ENCODE results near the gene CPE. TPM values are rescaled to one million over a fixed set of nuclear protein-coding genes. Genes with fewer than 3 reads are reported as not detected.

Gene CPE
- total RNA-seq, 2 experiments from 2014 or later = not detected

GRCh38 chr4:165382640-165383039 lies 3.8 kb downstream of the CPE start:
- DNase-seq = no peak
- no peaks in the 10 kb centered on the region for H3K9me3 Mint-ChIP-seq
- no peaks in the 10 kb centered on the region for H3K36me3 Mint-ChIP-seq
- peaks cover 53% of the 10 kb centered on the region for H3K27me3 Mint-ChIP-seq
- H3K4me3 Mint-ChIP-seq = no peak overlapping the region
- H3K4me1 Mint-ChIP-seq = peaks cover 3% of the 10 kb centered on the region
- H3K27ac Mint-ChIP-seq = no peak overlapping the region

- no peak for DNase-seq
These were observed 4.8 kb downstream of the CPE start for GRCh38 chr4:165383591-165384073.

GRCh38 chr4:165384186-165384585 lies 5.4 kb downstream of the CPE start:
- Mint-ChIP-seq H3K27me3 (peaks cover 44% of the 10 kb centered on the region), H3K4me1 (no peaks in the 10 kb centered on the region), H3K4me3 (no peak overlapping the region), H3K27ac (no peak overlapping the region), H3K9me3 (no peaks in the 10 kb centered on the region), H3K36me3 (no peaks in the 10 kb centered on the region)
- DNase-seq = no peak

More at GRCh38 chr4:165383591-165384073, 4.8 kb downstream of the CPE start:
- Mint-ChIP-seq H3K27me3 (peaks cover 48% of the 10 kb centered on the region), H3K36me3 (no peaks in the 10 kb centered on the region), H3K4me1 (no peaks in the 10 kb centered on the region), H3K4me3 (no peak overlapping the region), H3K9me3 (no peaks in the 10 kb centered on the region), H3K27ac (no peak overlapping the region)

GRCh38 chr4:165384598-165384997 lies 5.8 kb downstream of the CPE start:
- peaks cover 41% of the 10 kb centered on the region for H3K27me3 Mint-ChIP-seq
- no peaks in the 10 kb centered on the region for H3K9me3 Mint-ChIP-seq
- H3K27ac Mint-ChIP-seq = no peak overlapping the region
- no peaks in the 10 kb centered on the region for H3K4me1 Mint-ChIP-seq
- H3K4me3 Mint-ChIP-seq = no peak overlapping the region
- no peak for DNase-seq
- H3K36me3 Mint-ChIP-seq = no peaks in the 10 kb centered on the region

- Mint-ChIP-seq H3K4me3 (no peak overlapping the region), H3K27me3 (peaks cover 41% of the 10 kb centered on the region), H3K36me3 (no peaks in the 10 kb centered on the region), H3K27ac (no peak overlapping the region), H3K4me1 (no peaks in the 10 kb centered on the region), H3K9me3 (no peaks in the 10 kb centered on the region)
- no peak for DNase-seq
These were observed 6.3 kb downstream of the CPE start for GRCh38 chr4:165385126-165385525.

- H3K36me3 Mint-ChIP-seq = no peaks in the 10 kb centered on the region
- no peaks in the 10 kb centered on the region for H3K4me1 Mint-ChIP-seq
- no peak overlapping the region for H3K4me3 Mint-ChIP-seq
- H3K27me3 Mint-ChIP-seq = peaks cover 40% of the 10 kb centered on the region
- no peaks in the 10 kb centered on the region for H3K9me3 Mint-ChIP-seq
- no peak for DNase-seq
- no peak overlapping the region for H3K27ac Mint-ChIP-seq
These were observed 7.5 kb downstream of the CPE start for GRCh38 chr4:165386328-165386727.

- no peak for DNase-seq
- peaks cover 33% of the 10 kb centered on the region for H3K27me3 Mint-ChIP-seq
- H3K4me3 Mint-ChIP-seq = no peak overlapping the region
- H3K4me1 Mint-ChIP-seq = no peaks in the 10 kb centered on the region
- no peaks in the 10 kb centered on the region for H3K36me3 Mint-ChIP-seq
- no peaks in the 10 kb centered on the region for H3K9me3 Mint-ChIP-seq
- H3K27ac Mint-ChIP-seq = no peak overlapping the region
These were observed 9.9 kb downstream of the CPE start for GRCh38 chr4:165388756-165389155.

GRCh38 chr4:165393051-165393450 lies 14.2 kb downstream of the CPE start:
- no peak overlapping the region for H3K4me3 Mint-ChIP-seq
- H3K4me1 Mint-ChIP-seq = no peaks in the 10 kb centered on the region
- no peaks in the 10 kb centered on the region for H3K9me3 Mint-ChIP-seq
- no peak for DNase-seq
- no peaks in the 10 kb centered on the region for H3K36me3 Mint-ChIP-seq
- no peak overlapping the region for H3K27ac Mint-ChIP-seq
- H3K27me3 Mint-ChIP-seq = peaks cover 17% of the 10 kb centered on the region

- DNase-seq = no peak
- Mint-ChIP-seq H3K27me3 (peaks cover 16% of the 10 kb centered on the region), H3K27ac (no peak overlapping the region), H3K9me3 (no peaks in the 10 kb centered on the region), H3K36me3 (no peaks in the 10 kb centered on the region), H3K4me3 (no peak overlapping the region), H3K4me1 (no peaks in the 10 kb centered on the region)
These were observed 14.9 kb downstream of the CPE start for GRCh38 chr4:165393704-165394103.

GRCh38 chr4:165394275-165394674 lies 15.5 kb downstream of the CPE start:
- H3K9me3 Mint-ChIP-seq = no peaks in the 10 kb centered on the region
- H3K36me3 Mint-ChIP-seq = no peaks in the 10 kb centered on the region

GRCh38 chr4:165398570-165398969 lies 19.8 kb downstream of the CPE start:
- Mint-ChIP-seq H3K4me1 (no peaks in the 10 kb centered on the region), H3K27ac (no peak overlapping the region), H3K27me3 (peaks cover 3% of the 10 kb centered on the region), H3K36me3 (no peaks in the 10 kb centered on the region), H3K9me3 (no peaks in the 10 kb centered on the region), H3K4me3 (no peak overlapping the region)
- DNase-seq = no peak

More at GRCh38 chr4:165394275-165394674, 15.5 kb downstream of the CPE start:
- H3K4me1 Mint-ChIP-seq = no peaks in the 10 kb centered on the region
- DNase-seq = no peak
- no peak overlapping the region for H3K4me3 Mint-ChIP-seq
- H3K27me3 Mint-ChIP-seq = peaks cover 16% of the 10 kb centered on the region
- no peak overlapping the region for H3K27ac Mint-ChIP-seq

- no peak for DNase-seq
- Mint-ChIP-seq H3K27ac (no peak overlapping the region), H3K4me3 (no peak overlapping the region), H3K4me1 (no peaks in the 10 kb centered on the region), H3K27me3 (peaks cover 3% of the 10 kb centered on the region), H3K9me3 (no peaks in the 10 kb centered on the region), H3K36me3 (no peaks in the 10 kb centered on the region)
These were observed 23.6 kb downstream of the CPE start for GRCh38 chr4:165402375-165402774.

GRCh38 chr4:165403048-165403447 lies 24.2 kb downstream of the CPE start:
- Mint-ChIP-seq H3K4me1 (no peaks in the 10 kb centered on the region), H3K27me3 (peaks cover 3% of the 10 kb centered on the region), H3K9me3 (no peaks in the 10 kb centered on the region), H3K27ac (no peak overlapping the region), H3K4me3 (no peak overlapping the region), H3K36me3 (no peaks in the 10 kb centered on the region)
- DNase-seq = no peak

- H3K4me3 Mint-ChIP-seq = no peak overlapping the region
- no peaks in the 10 kb centered on the region for H3K36me3 Mint-ChIP-seq
- peaks cover 3% of the 10 kb centered on the region for H3K27me3 Mint-ChIP-seq
- no peaks in the 10 kb centered on the region for H3K9me3 Mint-ChIP-seq
- H3K27ac Mint-ChIP-seq = no peak overlapping the region
- no peaks in the 10 kb centered on the region for H3K4me1 Mint-ChIP-seq
- DNase-seq = no peak
These were observed 24.8 kb downstream of the CPE start for GRCh38 chr4:165403637-165404036.

- no peaks in the 10 kb centered on the region for H3K4me1 Mint-ChIP-seq
- no peak overlapping the region for H3K27ac Mint-ChIP-seq
- no peak overlapping the region for H3K4me3 Mint-ChIP-seq
- no peaks in the 10 kb centered on the region for H3K9me3 Mint-ChIP-seq
- peaks cover 3% of the 10 kb centered on the region for H3K27me3 Mint-ChIP-seq
- DNase-seq = no peak
- no peaks in the 10 kb centered on the region for H3K36me3 Mint-ChIP-seq
These were observed 25.3 kb downstream of the CPE start for GRCh38 chr4:165404080-165404479.

- Mint-ChIP-seq H3K9me3 (no peaks in the 10 kb centered on the region), H3K4me3 (no peak overlapping the region), H3K36me3 (no peaks in the 10 kb centered on the region), H3K27me3 (peaks cover 3% of the 10 kb centered on the region), H3K4me1 (no peaks in the 10 kb centered on the region), H3K27ac (no peak overlapping the region)
- DNase-seq = no peak
These were observed 25.9 kb downstream of the CPE start for GRCh38 chr4:165404696-165405095.

GRCh38 chr4:165410214-165410613 lies 31.4 kb downstream of the CPE start:
- no peaks in the 10 kb centered on the region for H3K27me3 Mint-ChIP-seq
- H3K36me3 Mint-ChIP-seq = no peaks in the 10 kb centered on the region

More at GRCh38 chr4:165410214-165410613, 31.4 kb downstream of the CPE start:
- Mint-ChIP-seq H3K9me3 (no peaks in the 10 kb centered on the region), H3K4me3 (no peak overlapping the region), H3K27ac (no peak overlapping the region), H3K4me1 (no peaks in the 10 kb centered on the region)
- DNase-seq = no peak

All from activated naive CD8-positive, alpha-beta T cell treated with anti-CD3 and anti-CD28 coated beads for 36 hours (primary cell).